GM21390 (cell line): Measurements from ENCODE around the gene GCNT2.
"Not testable (repeated sequence)": the region's sequence is repeated elsewhere in the genome, so short reads cannot be mapped to it uniquely, and the experiment has no call there.

Experiments
- ATAC-seq: cut with Tn5 transposase; IDR thresholded peaks from one replicate; pipeline ENCODE4 v1.9.1; 2021; ENCODE audit not compliant: unreplicated experiment

The GCNT2 gene

GRCh38 chr6:10600681-10601080, 79.5 kb downstream of the GCNT2 start:
- not testable (repeated sequence) for ATAC-seq

- ATAC-seq = no peak
These were observed 82.1 kb downstream of the GCNT2 start for GRCh38 chr6:10603219-10603618.

GRCh38 chr6:10609038-10609437, 87.9 kb downstream of the GCNT2 start:
- no peak for ATAC-seq

- ATAC-seq = no peak
These were observed 89.1 kb downstream of the GCNT2 start for GRCh38 chr6:10610289-10610688.

GRCh38 chr6:10612161-10612560, 91.0 kb downstream of the GCNT2 start:
- no peak for ATAC-seq

- no peak for ATAC-seq
These were observed 91.9 kb downstream of the GCNT2 start for GRCh38 chr6:10613077-10613476.

- no peak for ATAC-seq
These were observed 92.6 kb downstream of the GCNT2 start for GRCh38 chr6:10613723-10614122.

- no peak for ATAC-seq
These were observed 94.5 kb downstream of the GCNT2 start for GRCh38 chr6:10615675-10616074.

- ATAC-seq = not testable (repeated sequence)
These were observed 95.1 kb downstream of the GCNT2 start for GRCh38 chr6:10616266-10616665.

GRCh38 chr6:10617008-10617696, 96.0 kb downstream of the GCNT2 start:
- no peak for ATAC-seq

- ATAC-seq = no peak
These were observed 97.3 kb downstream of the GCNT2 start for GRCh38 chr6:10618409-10618808.

GRCh38 chr6:10621213-10621612, 100.1 kb downstream of the GCNT2 start:
- no peak for ATAC-seq

- no peak for ATAC-seq
These were observed 100.7 kb downstream of the GCNT2 start for GRCh38 chr6:10621847-10622246.

GRCh38 chr6:10624836-10625235, 103.7 kb downstream of the GCNT2 start:
- ATAC-seq = no peak

GRCh38 chr6:10626154-10626741, 105.1 kb downstream of the GCNT2 start:
- ATAC-seq = no peak

- no peak for ATAC-seq
These were observed 106.6 kb downstream of the GCNT2 start for GRCh38 chr6:10627800-10628199.

- ATAC-seq = no peak
These were observed 109.0 kb downstream of the GCNT2 start for GRCh38 chr6:10630178-10630577.

GRCh38 chr6:10633216-10633615, 112.1 kb downstream of the GCNT2 start:
- ATAC-seq = peak; percentile 93

GRCh38 chr6:10640412-10640811, 119.3 kb downstream of the GCNT2 start:
- ATAC-seq = no peak

GRCh38 chr6:10641528-10641927, 120.4 kb downstream of the GCNT2 start:
- ATAC-seq = no peak

- peak; percentile 84 for ATAC-seq
These were observed 122.1 kb downstream of the GCNT2 start for GRCh38 chr6:10643201-10643651.

- ATAC-seq = no peak
These were observed 123.1 kb downstream of the GCNT2 start for GRCh38 chr6:10644225-10644624.
